NCI-H1436 (cell line): ENCODE data around the gene LINGO1.

Experiments
- DNase-seq: peaks from one replicate; lab custom pipeline; 2025; lab: John Stamatoyannopoulos, UW

LINGO1 gene

GRCh38 chr15:77595231-77595630 is 37.5 kb downstream of the LINGO1 start:
- DNase-seq, result no peak

GRCh38 chr15:77592758-77593157 is 40.0 kb downstream of the LINGO1 start:
- DNase-seq, result no peak

GRCh38 chr15:77591968-77592613 is 40.6 kb downstream of the LINGO1 start:
- DNase-seq, result no peak

GRCh38 chr15:77589839-77590238 is 42.9 kb downstream of the LINGO1 start:
- no peak for DNase-seq

- DNase-seq, result no peak
Observed at GRCh38 chr15:77588126-77588525, 44.6 kb downstream of the LINGO1 start.

GRCh38 chr15:77584691-77585090 is 48.0 kb downstream of the LINGO1 start:
- DNase-seq, result no peak

- no peak for DNase-seq
Observed at GRCh38 chr15:77584201-77584600, 48.5 kb downstream of the LINGO1 start.

GRCh38 chr15:77582763-77583162 is 49.9 kb downstream of the LINGO1 start:
- DNase-seq, result no peak

GRCh38 chr15:77581896-77582569 is 50.7 kb downstream of the LINGO1 start:
- no peak for DNase-seq

GRCh38 chr15:77580996-77581682 is 51.6 kb downstream of the LINGO1 start:
- peak; percentile 56 for DNase-seq

GRCh38 chr15:77579498-77580188 is 53.1 kb downstream of the LINGO1 start:
- no peak for DNase-seq

GRCh38 chr15:77578641-77579372 is 53.9 kb downstream of the LINGO1 start:
- no peak for DNase-seq

GRCh38 chr15:77577366-77577950 is 55.3 kb downstream of the LINGO1 start:
- DNase-seq, result no peak

- DNase-seq, result no peak
Observed at GRCh38 chr15:77576538-77576937, 56.2 kb downstream of the LINGO1 start.

GRCh38 chr15:77575203-77575934 is 57.3 kb downstream of the LINGO1 start:
- peak; percentile 27 for DNase-seq

GRCh38 chr15:77574521-77575202 is 58.0 kb downstream of the LINGO1 start:
- DNase-seq, result no peak

GRCh38 chr15:77573802-77574201 is 58.9 kb downstream of the LINGO1 start:
- no peak for DNase-seq

- DNase-seq, result no peak
Observed at GRCh38 chr15:77572186-77572585, 60.5 kb downstream of the LINGO1 start.

- no peak for DNase-seq
Observed at GRCh38 chr15:77571741-77572140, 61.0 kb downstream of the LINGO1 start.

- no peak for DNase-seq
Observed at GRCh38 chr15:77571181-77571580, 61.5 kb downstream of the LINGO1 start.
